Ishikawa (cell line): Measurements from ENCODE around the gene ALPG.

Experiments used
- CEBPB ChIP-seq: IDR thresholded peaks from 2 replicates; pipeline ENCODE4 v1.6.1; 2012
- CREB1 ChIP-seq: IDR thresholded peaks from 2 replicates; pipeline ENCODE4 v1.6.1; 2012; ENCODE audit warnings: low read depth
- EGR1 ChIP-seq: IDR thresholded peaks from 2 replicates; pipeline ENCODE4 v1.6.1; 2012
- EP300 ChIP-seq: IDR thresholded peaks from 2 replicates; pipeline ENCODE4 v1.6.1; 2012; ENCODE audit warnings: borderline replicate concordance
- FOXM1 ChIP-seq: IDR thresholded peaks from 2 replicates; pipeline ENCODE4 v1.6.1; 2012; ENCODE audit warnings: low read depth, borderline replicate concordance
- MAX ChIP-seq: IDR thresholded peaks from 2 replicates; pipeline ENCODE4 v1.6.1; 2012
- NFIC ChIP-seq: IDR thresholded peaks from 2 replicates; pipeline ENCODE4 v1.6.1; 2012
- RAD21 ChIP-seq: IDR thresholded peaks from 2 replicates; pipeline ENCODE4 v1.6.1; 2012; ENCODE audit warnings: low read depth
- TAF1 ChIP-seq: IDR thresholded peaks from 2 replicates; pipeline ENCODE4 v1.6.1; 2012; ENCODE audit warnings: low read depth, mild to moderate bottlenecking
- TCF12 ChIP-seq: IDR thresholded peaks from 2 replicates; pipeline ENCODE4 v1.6.1; 2012; ENCODE audit warnings: low read depth
- TEAD4 ChIP-seq: IDR thresholded peaks from 2 replicates; pipeline ENCODE4 v1.6.1; 2012
- YY1 ChIP-seq: IDR thresholded peaks from 2 replicates; pipeline ENCODE4 v1.6.1; 2012; ENCODE audit warnings: low read depth
- ZBTB7A ChIP-seq: IDR thresholded peaks from 2 replicates; pipeline ENCODE4 v1.6.1; 2012; ENCODE audit warnings: low read depth
- TF ChIP-seq, protein P1 (sequence below): IDR thresholded peaks from 2 replicates; pipeline ENCODE4 v1.6.1; 2012
- TF ChIP-seq, protein P2 (sequence below): IDR thresholded peaks from 2 replicates; pipeline ENCODE4 v1.6.1; 2012; ENCODE audit warnings: low read depth, mild to moderate bottlenecking

The ALPG gene

DNA sequence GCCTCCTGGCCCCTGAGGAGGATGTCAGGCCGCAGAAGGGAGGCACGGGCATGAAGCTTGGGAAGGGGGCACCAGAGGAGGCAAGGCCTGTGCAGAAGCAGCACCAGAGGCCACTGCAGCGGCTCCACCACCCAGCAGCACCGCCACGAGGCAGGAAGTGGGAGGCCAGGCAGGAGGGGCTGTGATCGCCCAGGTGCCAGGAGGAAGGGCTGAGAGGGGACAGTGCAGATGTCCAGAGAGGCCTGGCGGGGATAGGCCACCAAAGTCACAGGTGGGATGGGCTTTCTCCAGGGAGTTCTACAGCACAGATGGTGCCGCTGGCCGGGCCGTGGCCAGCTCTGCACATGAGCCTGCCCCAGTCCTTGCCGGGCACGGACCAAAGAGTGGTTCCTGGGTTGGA lies 43.3 kb downstream of the ALPG start:
- TF ChIP-seq EGR1 (no peak), FOXM1 (no peak), TAF1 (no peak), NFIC (no peak), CEBPB (no peak), CREB1 (no peak), MAX (no peak), YY1 (no peak), TCF12 (no peak), TEAD4 (no peak), EP300 (no peak), RAD21 (no peak), ZBTB7A (no peak)
- TF ChIP-seq, protein P1, sequence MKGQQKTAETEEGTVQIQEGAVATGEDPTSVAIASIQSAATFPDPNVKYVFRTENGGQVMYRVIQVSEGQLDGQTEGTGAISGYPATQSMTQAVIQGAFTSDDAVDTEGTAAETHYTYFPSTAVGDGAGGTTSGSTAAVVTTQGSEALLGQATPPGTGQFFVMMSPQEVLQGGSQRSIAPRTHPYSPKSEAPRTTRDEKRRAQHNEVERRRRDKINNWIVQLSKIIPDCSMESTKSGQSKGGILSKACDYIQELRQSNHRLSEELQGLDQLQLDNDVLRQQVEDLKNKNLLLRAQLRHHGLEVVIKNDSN, result no peak
- TF ChIP-seq, protein P2, sequence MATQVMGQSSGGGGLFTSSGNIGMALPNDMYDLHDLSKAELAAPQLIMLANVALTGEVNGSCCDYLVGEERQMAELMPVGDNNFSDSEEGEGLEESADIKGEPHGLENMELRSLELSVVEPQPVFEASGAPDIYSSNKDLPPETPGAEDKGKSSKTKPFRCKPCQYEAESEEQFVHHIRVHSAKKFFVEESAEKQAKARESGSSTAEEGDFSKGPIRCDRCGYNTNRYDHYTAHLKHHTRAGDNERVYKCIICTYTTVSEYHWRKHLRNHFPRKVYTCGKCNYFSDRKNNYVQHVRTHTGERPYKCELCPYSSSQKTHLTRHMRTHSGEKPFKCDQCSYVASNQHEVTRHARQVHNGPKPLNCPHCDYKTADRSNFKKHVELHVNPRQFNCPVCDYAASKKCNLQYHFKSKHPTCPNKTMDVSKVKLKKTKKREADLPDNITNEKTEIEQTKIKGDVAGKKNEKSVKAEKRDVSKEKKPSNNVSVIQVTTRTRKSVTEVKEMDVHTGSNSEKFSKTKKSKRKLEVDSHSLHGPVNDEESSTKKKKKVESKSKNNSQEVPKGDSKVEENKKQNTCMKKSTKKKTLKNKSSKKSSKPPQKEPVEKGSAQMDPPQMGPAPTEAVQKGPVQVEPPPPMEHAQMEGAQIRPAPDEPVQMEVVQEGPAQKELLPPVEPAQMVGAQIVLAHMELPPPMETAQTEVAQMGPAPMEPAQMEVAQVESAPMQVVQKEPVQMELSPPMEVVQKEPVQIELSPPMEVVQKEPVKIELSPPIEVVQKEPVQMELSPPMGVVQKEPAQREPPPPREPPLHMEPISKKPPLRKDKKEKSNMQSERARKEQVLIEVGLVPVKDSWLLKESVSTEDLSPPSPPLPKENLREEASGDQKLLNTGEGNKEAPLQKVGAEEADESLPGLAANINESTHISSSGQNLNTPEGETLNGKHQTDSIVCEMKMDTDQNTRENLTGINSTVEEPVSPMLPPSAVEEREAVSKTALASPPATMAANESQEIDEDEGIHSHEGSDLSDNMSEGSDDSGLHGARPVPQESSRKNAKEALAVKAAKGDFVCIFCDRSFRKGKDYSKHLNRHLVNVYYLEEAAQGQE, result no peak

- TF ChIP-seq YY1 (no peak), CEBPB (no peak), NFIC (no peak), ZBTB7A (no peak), TAF1 (no peak), FOXM1 (no peak)
These were observed 48.0 kb downstream of the ALPG start for GRCh38 chr2:232454630-232455029.

GRCh38 chr2:232455426-232456255 lies 49.0 kb downstream of the ALPG start, which contains the start of gene ALPI:
ALPI (plus strand) TSS chr2:232456153; CDS start chr2:232456200, 47 bp downstream.
- TF ChIP-seq RAD21, result no peak
- no peak for TF ChIP-seq TAF1
- TF ChIP-seq ZBTB7A, result no peak
- no peak for TF ChIP-seq EGR1
- TF ChIP-seq, protein P1, result no peak
- no peak for TF ChIP-seq CEBPB
- no peak for TF ChIP-seq TEAD4
- no peak for TF ChIP-seq YY1
- TF ChIP-seq, protein P2, result no peak
- TF ChIP-seq EP300, result no peak
- TF ChIP-seq CREB1, result no peak
- no peak for TF ChIP-seq FOXM1
- no peak for TF ChIP-seq MAX
- no peak for TF ChIP-seq NFIC
- TF ChIP-seq TCF12, result no peak

- TF ChIP-seq, protein P2, result peak; percentile 37; the same call in 1 of the 2 replicates
- TF ChIP-seq, protein P1, result no peak
These were observed 49.9 kb downstream of the ALPG start for GRCh38 chr2:232456296-232457120.
